IMR-90 (cell line): ENCODE data around the gene BECN2.

Experiments used
- POLR2A ChIP-seq: IDR thresholded peaks from 2 replicates; pipeline ENCODE4 v1.6.1; 2012; ENCODE audit warnings: mild to moderate bottlenecking, low read depth, low read length
- RFX5 ChIP-seq: IDR thresholded peaks from 2 replicates; pipeline ENCODE4 v1.8.0; 2012; ENCODE audit warnings: low read depth, mild to moderate bottlenecking, low read length, moderate library complexity
- TF ChIP-seq, protein P1 (sequence below): conservative IDR thresholded peaks from 2 replicates; pipeline ENCODE4 v1.5.1; 2012; ENCODE audit warnings: mild to moderate bottlenecking, low read depth, low read length, improper control_type of control experiment

DNA sequence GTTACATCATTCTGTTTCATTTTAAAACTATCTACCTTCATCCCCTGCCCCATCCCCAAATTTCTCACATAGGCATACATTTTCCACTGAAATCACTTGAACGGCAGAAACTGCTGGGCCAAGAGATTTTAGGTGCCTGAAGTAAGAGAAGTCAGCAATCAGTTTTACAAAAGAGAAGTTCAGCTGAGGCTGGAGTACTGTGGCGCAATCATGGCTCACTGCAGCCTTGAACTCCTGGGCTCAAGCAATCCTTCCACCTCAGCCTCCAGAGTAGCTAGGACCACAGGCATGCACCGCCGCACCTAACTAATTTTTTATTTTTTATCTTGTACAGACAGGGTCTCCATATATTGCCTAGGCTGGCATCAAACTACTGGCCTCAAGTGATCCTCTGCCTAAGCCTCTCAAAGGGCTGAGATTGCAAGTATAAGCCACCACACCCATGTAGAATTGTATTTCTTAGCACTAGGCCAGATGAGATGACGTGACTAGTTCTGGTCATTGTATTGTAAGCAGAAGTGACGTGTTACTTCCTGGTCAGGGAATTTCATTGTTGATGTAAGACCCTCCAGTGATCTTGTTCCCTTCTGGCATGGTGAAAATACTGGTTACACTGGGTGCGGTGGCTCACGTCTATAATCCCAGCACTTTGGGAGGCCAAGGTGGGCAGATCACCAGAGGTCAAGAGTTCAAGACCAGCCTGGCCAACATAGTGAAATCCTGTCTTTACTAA, 7.1 kb downstream of the BECN2 start:
- TF ChIP-seq RFX5, result no peak
- TF ChIP-seq, protein P1, sequence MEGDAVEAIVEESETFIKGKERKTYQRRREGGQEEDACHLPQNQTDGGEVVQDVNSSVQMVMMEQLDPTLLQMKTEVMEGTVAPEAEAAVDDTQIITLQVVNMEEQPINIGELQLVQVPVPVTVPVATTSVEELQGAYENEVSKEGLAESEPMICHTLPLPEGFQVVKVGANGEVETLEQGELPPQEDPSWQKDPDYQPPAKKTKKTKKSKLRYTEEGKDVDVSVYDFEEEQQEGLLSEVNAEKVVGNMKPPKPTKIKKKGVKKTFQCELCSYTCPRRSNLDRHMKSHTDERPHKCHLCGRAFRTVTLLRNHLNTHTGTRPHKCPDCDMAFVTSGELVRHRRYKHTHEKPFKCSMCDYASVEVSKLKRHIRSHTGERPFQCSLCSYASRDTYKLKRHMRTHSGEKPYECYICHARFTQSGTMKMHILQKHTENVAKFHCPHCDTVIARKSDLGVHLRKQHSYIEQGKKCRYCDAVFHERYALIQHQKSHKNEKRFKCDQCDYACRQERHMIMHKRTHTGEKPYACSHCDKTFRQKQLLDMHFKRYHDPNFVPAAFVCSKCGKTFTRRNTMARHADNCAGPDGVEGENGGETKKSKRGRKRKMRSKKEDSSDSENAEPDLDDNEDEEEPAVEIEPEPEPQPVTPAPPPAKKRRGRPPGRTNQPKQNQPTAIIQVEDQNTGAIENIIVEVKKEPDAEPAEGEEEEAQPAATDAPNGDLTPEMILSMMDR, result no peak
- no peak for TF ChIP-seq POLR2A
